DMS 273 (cell line): ENCODE results near the gene FAM81B.
"Not testable (repeated sequence)": the region's sequence is repeated elsewhere in the genome, so short reads cannot be mapped to it uniquely, and the experiment has no call there.

ENCODE experiments used
- DNase-seq: peaks from one replicate; lab custom pipeline; 2025; ENCODE audit not compliant: unreplicated experiment; lab: John Stamatoyannopoulos, UW

FAM81B gene, protein sequence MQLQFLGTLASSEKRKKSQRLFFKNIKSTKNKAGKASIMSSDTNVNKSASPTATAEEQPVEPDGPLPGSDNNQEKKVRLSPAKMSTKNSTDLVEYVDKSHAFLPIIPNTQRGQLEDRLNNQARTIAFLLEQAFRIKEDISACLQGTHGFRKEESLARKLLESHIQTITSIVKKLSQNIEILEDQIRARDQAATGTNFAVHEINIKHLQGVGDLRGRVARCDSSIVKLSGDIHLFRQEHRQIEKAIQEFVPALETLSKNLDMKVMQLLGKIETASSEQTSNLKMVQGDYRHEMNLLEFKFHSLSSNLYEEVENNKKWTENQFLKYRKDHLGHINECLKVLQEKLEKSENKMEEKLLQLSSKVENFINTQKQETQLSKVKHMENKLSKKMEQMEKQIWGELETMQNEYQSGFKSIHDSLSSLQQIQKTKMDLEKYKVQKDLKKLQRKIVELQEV

GRCh38 chr5:95390812-95391492 lies at the start of gene FAM81B:
FAM81B (plus strand) TSS chr5:95391366; CDS start chr5:95391390, 24 bp downstream.
- no peak for DNase-seq

GRCh38 chr5:95341444-95341843 lies 49.7 kb upstream of the FAM81B start:
- DNase-seq = not testable (repeated sequence)

- DNase-seq = peak; percentile 86
Observed at GRCh38 chr5:95347506-95348120, 43.6 kb upstream of the FAM81B start.

GRCh38 chr5:95350631-95351030 lies 40.5 kb upstream of the FAM81B start:
- peak; percentile 7 for DNase-seq

GRCh38 chr5:95352691-95353090 lies 38.5 kb upstream of the FAM81B start:
- no peak for DNase-seq

GRCh38 chr5:95358320-95358719 lies 32.8 kb upstream of the FAM81B start:
- no peak for DNase-seq

GRCh38 chr5:95358848-95359247 lies 32.3 kb upstream of the FAM81B start:
- DNase-seq = no peak

- DNase-seq = not testable (repeated sequence)
Observed at GRCh38 chr5:95360667-95361066, 30.5 kb upstream of the FAM81B start.

- no peak for DNase-seq
Observed at GRCh38 chr5:95365302-95366095, 25.7 kb upstream of the FAM81B start.

- peak; percentile 20 for DNase-seq
Observed at GRCh38 chr5:95369782-95370181, 21.4 kb upstream of the FAM81B start.

GRCh38 chr5:95374061-95374460 lies 17.1 kb upstream of the FAM81B start:
- no peak for DNase-seq

DNA sequence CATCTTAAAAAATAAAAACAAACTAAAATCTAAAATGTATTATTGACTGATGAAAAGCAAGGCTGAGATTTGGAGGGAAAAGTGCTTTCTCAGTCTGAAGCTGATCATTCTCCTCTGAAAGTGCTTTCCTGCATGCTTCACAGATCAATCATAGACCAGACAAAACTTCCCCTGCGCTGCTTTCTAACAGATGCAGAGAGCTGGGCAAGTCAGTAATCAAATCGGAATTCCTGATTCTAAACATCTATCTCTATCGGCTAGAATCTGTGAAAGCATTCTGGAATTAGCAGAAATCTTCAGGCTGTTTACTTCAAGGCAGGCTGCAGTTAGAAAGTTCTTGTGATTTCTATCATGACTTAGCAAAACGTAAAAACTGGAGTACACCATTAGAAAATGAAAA lies 15.6 kb upstream of the FAM81B start:
- DNase-seq = no peak

GRCh38 chr5:95379133-95379532 lies 12.0 kb upstream of the FAM81B start:
- no peak for DNase-seq

GRCh38 chr5:95380103-95380628 lies 11.0 kb upstream of the FAM81B start:
- DNase-seq = no peak

- DNase-seq = peak; percentile 76
Observed at GRCh38 chr5:95382801-95383200, 8.4 kb upstream of the FAM81B start.

DNA sequence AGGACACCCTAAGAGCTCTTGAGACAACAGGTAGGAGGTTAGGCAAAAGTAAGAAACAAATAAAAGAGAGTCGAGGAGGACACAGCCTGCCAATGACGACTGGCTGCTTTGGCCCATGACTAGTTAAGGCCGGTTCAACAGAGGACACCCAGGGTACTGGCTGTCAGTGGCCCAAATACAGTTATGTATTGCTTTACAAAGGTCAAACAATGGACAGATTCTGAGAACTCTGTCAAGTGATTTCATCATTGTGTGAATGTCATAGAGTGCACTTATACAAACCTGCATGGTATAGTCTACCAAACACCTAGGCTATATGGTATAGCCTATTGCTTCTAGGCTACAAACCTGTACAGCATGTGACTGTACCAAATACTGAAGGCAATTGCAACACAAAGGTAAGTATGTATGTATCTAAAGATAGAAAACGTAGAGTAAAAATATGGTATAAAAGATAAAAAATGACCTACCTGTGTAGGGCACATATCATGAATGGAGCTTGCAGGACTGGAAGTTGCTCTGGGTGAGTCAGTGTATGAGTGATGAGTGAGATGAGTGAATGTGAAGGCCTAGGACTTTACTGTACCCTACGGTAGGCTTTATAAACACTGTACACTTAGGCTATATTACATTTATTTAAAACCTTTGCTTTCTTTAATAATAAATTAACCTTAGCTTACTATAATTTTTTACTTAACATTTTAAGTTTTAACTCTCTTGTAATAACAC lies 6.5 kb upstream of the FAM81B start:
- no peak for DNase-seq

GRCh38 chr5:95385334-95385733 lies 5.8 kb upstream of the FAM81B start:
- no peak for DNase-seq

GRCh38 chr5:95391965-95392364 lies 799 bp downstream of the FAM81B start:
- DNase-seq = not testable (repeated sequence)

DNA sequence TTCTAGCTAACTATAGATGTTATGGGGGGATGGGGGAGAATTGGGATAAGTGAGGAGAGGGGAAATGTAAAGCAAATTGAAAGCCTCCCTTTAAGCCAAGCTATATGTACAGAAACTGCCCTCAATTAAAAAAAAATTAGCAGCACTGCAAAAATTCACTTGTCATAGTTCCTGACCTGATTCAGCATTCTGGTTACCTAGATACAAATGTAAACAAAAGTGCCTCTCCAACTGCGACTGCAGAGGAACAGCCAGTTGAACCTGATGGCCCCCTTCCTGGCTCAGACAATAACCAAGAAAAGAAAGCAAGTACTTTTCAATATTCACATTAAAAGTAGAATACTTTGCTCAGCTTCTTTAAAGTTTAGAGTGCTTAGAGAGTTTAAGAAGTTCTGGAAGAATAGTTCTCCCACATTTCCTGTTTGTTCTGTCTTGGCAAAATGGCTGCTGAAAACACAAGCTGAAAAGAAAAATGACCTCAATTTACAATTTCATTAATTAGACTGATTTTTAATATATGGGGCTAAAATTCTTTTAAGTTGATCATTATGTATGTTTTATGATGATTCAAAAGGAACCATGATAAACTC lies 1.5 kb downstream of the FAM81B start:
- DNase-seq = peak; percentile 64

- DNase-seq = no peak
Observed at GRCh38 chr5:95393279-95393678, 2.1 kb downstream of the FAM81B start.
